ENCODE data around the gene KCNH3. TPM values are rescaled to one million over a fixed set of nuclear protein-coding genes. Genes with fewer than 3 reads are reported as not detected.

KCNH3 gene
- total and polyA plus RNA-seq, 2 of the 8 experiments (the other 6 are each of a cell fraction or from before 2014, with no cell fraction given), result 0.24 to 0.50 TPM

DNA sequence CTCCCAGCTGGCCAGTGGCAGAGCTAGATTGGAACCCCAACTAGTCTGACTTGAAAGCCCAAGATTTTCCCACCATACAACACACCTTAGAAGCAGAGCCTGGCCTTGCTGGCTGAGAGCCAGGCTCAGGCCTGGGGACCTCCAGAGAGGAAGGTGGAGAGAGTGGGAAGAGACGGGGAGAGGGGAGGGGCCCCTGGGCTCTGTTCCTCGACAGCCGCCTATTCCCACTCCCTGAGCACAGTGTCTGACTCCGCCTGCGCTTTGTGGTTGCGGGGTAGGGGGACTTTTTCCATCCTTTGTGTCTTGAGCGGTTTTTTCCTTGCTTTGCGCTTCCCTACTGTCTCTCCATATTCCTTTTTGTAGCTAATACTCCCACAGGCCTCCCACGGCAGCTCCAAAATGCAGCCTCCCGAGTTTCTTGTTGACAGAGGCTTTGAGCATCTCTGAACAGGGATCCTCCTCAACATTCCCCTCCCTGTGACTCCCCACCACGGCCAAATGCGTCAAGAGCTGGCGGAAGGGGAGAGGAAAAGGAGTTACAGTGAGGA lies 4.0 kb upstream of the KCNH3 start (continued):
- TF ChIP-seq GTF2F1 (IDR thresholded peaks at IDR 0.05; ENCODE audit: borderline replicate concordance, low read depth, low read length) (no peak), SIX5 (IDR thresholded peaks at IDR 0.05; ENCODE audit: low read depth, low read length) (no peak), PHF8 (conservative IDR thresholded peaks at IDR 0.05; ENCODE audit: low read depth, low read length) (no peak), ATF2 (IDR thresholded peaks at IDR 0.05; ENCODE audit: low read length) (no peak), EGR1 (IDR thresholded peaks at IDR 0.05; ENCODE audit: borderline replicate concordance, low read depth, low read length) (no peak), TBP (IDR thresholded peaks at IDR 0.05; ENCODE audit: low read depth, low read length) (no peak), TAF7 (optimal IDR thresholded peaks at IDR 0.05; ENCODE audit: borderline replicate concordance, low read depth, low read length) (no peak), KDM5A (IDR thresholded peaks at IDR 0.05; ENCODE audit: low read length) (no peak), ASH2L (IDR thresholded peaks at IDR 0.05; ENCODE audit: low read length) (no peak), CBX5 (IDR thresholded peaks at IDR 0.05; ENCODE audit: low read depth, low read length) (no peak), HDAC6 (IDR thresholded peaks at IDR 0.05; ENCODE audit: low read depth, low read length) (no peak)

Measured in H1 (cell line).